Neuron (in vitro differentiated cells): ENCODE results near the gene GABRR2.

Source experiments
- H2AFZ ChIP-seq: one replicate; pipeline ENCODE4 v1.6.1; 2013; ENCODE audit warnings: low read depth, mild to moderate bottlenecking, inconsistent platforms, low read length, moderate library complexity
- H3K27me3 ChIP-seq: one replicate; pipeline ENCODE4 v1.6.1; 2013; ENCODE audit warnings: low read length; ENCODE audit not compliant: insufficient read depth
- H3K36me3 ChIP-seq: one replicate; pipeline ENCODE4 v1.6.1; 2013; ENCODE audit warnings: low read length; ENCODE audit not compliant: insufficient read depth
- H3K4me1 ChIP-seq: one replicate; pipeline ENCODE4 v1.6.1; 2013; ENCODE audit warnings: low read length; ENCODE audit not compliant: insufficient read depth
- H3K4me3 ChIP-seq: 2 replicates; pipeline ENCODE4 v1.5.1; 2013; ENCODE audit warnings: mild to moderate bottlenecking, low read length, moderate library complexity
- H3K9me3 ChIP-seq: one replicate; pipeline ENCODE4 v1.6.1; 2013; ENCODE audit warnings: low read length

Gene GABRR2

DNA sequence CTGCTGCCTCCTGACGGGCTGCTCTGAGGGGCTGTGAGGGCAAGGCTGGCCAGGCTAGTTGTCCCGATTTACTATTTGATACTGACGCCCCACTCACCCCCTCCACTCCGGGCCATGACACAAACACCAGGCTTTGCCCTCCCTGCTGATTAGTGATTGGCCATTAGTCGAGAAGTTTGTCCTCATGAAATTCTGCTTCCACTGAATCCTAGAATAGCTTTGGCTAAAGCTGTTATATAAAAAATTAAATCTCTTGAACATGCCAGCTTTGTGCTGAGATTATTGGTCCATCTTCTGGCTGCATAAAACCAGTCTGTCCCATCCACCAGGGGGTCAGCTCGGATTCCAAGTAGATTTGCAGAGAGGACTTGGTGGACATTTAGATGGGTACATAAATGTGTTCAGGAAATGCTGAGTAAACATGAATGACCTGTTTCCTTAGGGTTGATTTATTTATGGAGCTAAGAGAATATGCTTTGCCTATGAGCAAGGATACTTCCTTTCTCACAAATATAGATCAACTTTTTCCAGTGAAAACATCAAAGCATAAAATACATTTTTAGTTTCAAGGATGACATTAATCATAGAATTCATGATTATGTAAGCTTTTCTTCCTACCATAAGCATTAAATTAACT, at the start of gene GABRR2:
Gene GABRR2, minus strand, starts transcription at position 51 of the 637 bp plus-strand sequence. CDS start 134 bp downstream, outside the sequence.
- no peaks in the 10 kb centered on the region for H3K36me3 ChIP-seq
- H3K4me1 ChIP-seq: peaks cover 21% of the 10 kb centered on the region
- no peak within 1 kb of the TSS for H2AFZ ChIP-seq
- H3K27me3 ChIP-seq: no peaks in the 10 kb centered on the region
- H3K4me3 ChIP-seq: no peak within 1 kb of the TSS
- peaks cover 2% of the 10 kb centered on the region for H3K9me3 ChIP-seq

DNA sequence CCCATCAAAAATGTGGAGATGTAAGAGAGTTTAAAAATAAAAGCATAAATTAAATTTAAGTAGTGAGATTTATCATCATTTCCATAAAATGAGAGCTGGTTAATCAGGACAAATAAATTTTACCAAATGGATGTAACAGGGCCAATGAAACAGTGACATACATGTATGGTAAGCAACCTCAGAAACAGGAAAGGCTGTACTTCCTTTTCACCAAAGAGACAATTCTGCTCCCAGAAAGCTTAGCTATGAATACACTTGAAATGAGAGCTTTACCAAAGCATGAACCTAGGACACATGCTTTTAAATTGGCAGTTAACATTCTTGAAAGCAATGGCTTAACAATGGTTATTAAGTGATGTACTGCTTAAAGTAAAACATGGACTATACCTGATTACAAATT, 49.5 kb upstream of the GABRR2 start:
- Histone ChIP-seq H2AFZ (no peak overlapping the region), H3K4me1 (no peaks in the 10 kb centered on the region), H3K4me3 (no peak overlapping the region), H3K27me3 (no peaks in the 10 kb centered on the region), H3K9me3 (no peaks in the 10 kb centered on the region), H3K36me3 (peaks cover 34% of the 10 kb centered on the region)

DNA sequence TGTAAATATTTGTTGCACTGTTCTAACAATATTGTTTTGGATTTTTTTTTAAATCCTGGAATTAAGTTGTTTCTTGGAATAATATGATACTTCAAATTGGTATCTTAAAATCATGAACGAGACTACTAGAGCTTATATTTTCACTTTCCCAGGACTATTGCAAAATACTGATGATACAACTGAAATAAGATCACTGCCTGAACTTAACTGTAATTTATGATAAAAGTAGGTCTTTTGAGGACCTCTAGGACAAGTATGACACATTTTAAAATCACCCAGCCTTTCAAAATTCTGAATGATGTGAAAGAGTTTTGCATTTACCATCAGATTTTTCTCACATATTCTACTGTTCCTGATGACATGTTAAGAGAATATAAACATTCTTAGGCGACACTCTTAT, 46.1 kb upstream of the GABRR2 start:
- Histone ChIP-seq H3K4me1 (no peaks in the 10 kb centered on the region), H2AFZ (no peak overlapping the region), H3K9me3 (no peaks in the 10 kb centered on the region), H3K36me3 (peaks cover 18% of the 10 kb centered on the region), H3K27me3 (no peaks in the 10 kb centered on the region), H3K4me3 (no peak overlapping the region)

DNA sequence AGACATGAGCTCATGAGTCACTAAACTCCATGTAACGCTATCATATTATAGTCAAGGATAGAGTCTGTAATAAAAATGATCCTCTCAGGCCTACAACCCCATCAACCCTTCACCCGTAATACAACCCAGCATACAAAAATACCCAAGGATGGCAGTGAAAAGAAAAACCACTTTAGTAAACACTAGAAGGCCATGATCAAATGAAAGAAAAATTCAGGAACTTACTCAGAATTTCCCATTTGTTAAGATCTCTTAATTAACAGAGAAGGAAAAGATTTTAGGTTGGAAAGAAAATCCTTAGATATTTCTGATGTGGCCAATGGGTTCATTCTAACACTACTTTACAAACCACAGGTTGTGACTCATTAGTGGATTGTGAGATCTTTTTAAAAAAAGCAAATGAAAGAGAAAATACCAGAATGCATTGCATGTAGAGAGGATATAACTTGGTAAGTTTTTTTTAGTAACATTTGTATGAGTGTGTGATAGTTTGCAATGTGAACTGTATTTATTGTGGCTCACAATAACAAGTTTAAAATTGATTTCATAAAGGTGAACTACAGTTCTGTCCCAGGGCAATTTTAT, 45.4 kb upstream of the GABRR2 start:
- no peaks in the 10 kb centered on the region for H3K4me1 ChIP-seq
- H3K9me3 ChIP-seq: no peaks in the 10 kb centered on the region
- no peaks in the 10 kb centered on the region for H3K27me3 ChIP-seq
- no peak overlapping the region for H2AFZ ChIP-seq
- H3K4me3 ChIP-seq: no peak overlapping the region
- peaks cover 12% of the 10 kb centered on the region for H3K36me3 ChIP-seq

DNA sequence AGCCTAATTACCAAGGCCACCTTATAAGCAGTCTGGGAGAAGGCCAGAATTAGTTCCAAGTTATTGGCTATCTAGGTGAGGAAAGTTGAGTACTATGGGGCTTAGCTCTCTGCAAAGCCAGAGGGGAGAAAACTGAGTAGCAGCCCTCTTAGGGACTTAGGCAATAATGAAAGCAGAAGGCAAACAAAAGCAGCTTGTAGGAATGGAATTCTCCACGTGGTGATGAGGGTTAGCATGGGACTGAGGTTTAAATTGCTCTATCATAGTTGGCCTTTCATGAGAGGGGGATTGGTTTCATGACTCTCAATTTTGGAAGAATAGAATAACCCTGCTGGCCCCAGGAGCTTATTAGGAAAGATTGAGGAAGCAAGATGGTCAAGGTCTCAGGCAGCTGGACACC, 44.5 kb upstream of the GABRR2 start:
- Histone ChIP-seq H3K4me3 (no peak overlapping the region), H3K27me3 (no peaks in the 10 kb centered on the region), H3K4me1 (no peaks in the 10 kb centered on the region), H3K9me3 (no peaks in the 10 kb centered on the region), H2AFZ (no peak overlapping the region), H3K36me3 (peaks cover 5% of the 10 kb centered on the region)

DNA sequence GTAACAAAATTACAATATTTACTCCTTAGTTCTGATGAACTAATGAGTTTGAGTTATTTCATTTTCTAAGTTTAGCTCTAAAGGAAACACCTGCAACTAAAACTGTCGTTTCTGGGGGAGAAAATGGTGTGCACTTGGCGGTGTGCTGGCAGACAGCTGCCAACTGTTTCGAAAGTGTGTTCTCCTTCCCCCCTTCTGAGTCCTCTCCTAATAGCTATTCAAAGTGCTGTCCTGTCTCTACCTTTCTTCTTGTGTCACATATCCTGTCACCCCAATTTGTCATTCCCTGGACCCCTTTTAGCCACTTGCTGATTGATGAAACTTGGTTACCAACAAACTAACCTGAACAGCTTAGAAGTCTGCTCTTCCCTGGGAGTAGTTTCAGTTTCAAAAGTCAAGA, 42.3 kb upstream of the GABRR2 start:
- no peaks in the 10 kb centered on the region for H3K36me3 ChIP-seq
- no peaks in the 10 kb centered on the region for H3K9me3 ChIP-seq
- no peaks in the 10 kb centered on the region for H3K27me3 ChIP-seq
- H3K4me1 ChIP-seq: peaks cover 8% of the 10 kb centered on the region
- H2AFZ ChIP-seq: no peak overlapping the region
- no peak overlapping the region for H3K4me3 ChIP-seq

DNA sequence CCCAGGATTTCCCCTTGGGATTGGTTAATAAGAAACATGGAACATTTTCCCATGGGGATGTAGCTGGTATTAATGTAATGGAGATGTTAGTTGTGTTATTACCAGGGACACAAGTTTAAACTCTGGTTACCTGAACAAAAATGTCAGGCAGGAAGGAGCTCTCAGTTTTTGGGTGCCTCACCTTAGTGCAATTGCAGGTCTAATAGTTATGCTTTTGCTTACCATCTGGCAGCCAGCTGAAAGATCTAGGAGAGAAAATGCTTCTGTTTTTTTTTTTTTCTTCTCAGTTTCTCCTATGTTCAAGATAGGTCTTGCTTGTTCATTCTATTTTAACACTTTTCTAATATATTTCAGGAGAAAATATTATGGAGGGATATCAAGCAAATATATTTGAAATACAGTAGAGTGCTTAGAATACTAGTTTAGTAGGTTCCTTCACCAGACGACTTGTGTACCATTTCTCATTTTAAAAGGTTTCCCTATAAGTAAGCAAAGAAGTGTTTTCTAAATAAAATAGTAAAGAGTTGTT, 41.6 kb upstream of the GABRR2 start:
- H3K4me3 ChIP-seq: no peak overlapping the region
- no peaks in the 10 kb centered on the region for H3K27me3 ChIP-seq
- H2AFZ ChIP-seq: no peak overlapping the region
- no peaks in the 10 kb centered on the region for H3K36me3 ChIP-seq
- H3K9me3 ChIP-seq: no peaks in the 10 kb centered on the region
- H3K4me1 ChIP-seq: peaks cover 8% of the 10 kb centered on the region

DNA sequence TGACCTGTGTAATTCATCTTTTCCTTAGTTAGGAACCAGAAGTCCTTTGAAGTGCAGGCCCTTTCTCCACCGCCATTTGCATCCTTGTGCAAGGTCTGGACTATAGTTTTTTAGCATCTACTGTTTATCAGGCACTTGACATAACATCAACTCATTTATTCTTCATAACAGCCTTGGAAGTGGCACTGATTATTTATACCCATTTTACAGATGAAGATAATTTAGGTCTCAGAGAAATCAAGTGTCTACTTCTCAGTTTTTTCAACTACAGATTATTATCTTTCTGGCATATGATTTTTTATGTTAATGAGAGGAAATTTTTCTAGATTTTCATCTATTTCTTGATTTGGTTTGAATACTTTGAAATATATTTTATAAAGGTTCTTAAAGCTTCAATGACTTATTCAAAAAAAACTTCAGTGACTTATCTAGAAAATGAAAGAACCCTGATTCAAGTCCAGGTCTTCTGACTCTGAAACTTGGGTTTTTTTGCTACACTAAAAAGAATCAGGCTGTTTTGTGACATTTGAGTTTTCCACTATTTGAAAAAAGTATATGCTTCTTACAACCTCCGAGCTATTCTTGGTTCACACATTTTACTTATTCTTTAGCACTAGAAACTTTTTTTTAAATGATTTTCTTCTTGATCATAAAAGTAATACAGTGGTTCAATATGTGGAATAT, 40.6 kb upstream of the GABRR2 start:
- Histone ChIP-seq H3K9me3 (no peaks in the 10 kb centered on the region), H3K27me3 (no peaks in the 10 kb centered on the region), H3K36me3 (no peaks in the 10 kb centered on the region), H3K4me1 (peaks cover 11% of the 10 kb centered on the region), H3K4me3 (no peak overlapping the region), H2AFZ (no peak overlapping the region)

DNA sequence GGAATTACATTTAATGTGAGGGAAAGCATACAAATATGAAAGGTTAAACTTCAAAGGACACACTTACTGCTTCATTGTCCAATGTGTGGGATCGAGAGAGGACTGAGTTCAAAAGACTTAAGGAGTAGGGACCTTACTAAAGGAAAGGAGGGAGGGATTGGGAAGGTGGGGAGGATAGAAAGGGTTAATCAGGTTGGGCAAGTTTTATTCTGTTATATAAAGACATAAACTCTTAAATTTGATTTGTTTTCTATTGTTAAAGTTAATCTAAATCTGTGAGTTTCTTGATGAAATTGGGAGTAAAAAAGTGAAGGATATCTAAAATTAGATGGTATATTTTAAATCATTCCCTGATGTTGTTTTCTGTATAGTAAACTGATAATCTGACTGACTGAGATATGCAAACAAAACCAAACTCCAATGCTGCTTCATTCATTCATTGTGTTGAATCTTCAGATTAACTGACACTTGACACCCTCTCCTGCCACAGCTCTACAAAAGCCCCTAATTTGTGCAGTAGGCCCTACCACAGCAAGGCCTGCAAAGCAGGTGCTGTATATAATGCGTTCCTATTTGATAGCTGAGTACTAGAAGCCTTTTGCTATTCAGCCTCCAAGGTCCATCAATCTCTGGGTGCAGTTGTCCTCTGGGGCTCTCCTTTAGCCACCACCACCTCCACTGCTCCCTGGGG, 38.7 kb upstream of the GABRR2 start:
- Histone ChIP-seq H3K27me3 (no peaks in the 10 kb centered on the region), H2AFZ (no peak overlapping the region), H3K9me3 (no peaks in the 10 kb centered on the region), H3K4me1 (peaks cover 11% of the 10 kb centered on the region), H3K36me3 (no peaks in the 10 kb centered on the region), H3K4me3 (peak overlapping the region; percentile 93)

DNA sequence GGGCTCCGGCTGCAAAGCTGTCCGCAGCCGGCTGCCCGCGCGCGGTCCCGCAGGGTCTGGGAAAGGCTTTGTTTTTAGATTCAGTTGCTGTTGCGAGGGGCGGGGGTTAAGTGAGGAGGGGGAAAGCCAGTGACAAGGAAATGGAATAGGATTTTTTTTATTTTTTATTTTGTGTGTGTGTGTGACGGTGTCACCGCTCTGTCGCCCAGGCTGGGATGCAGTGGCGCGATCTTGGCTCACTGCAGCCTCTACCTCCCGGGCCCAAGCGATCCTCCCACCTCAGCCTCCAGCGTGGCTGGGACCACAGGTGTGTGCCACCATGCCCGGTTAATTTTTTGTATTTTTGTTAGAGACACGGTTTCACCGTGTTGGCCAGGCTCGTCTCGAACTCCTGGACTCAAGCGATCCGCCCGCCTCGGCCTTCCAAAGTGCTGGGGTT, 38.0 kb upstream of the GABRR2 start:
- peaks cover 14% of the 10 kb centered on the region for H3K4me1 ChIP-seq
- no peaks in the 10 kb centered on the region for H3K36me3 ChIP-seq

DNA sequence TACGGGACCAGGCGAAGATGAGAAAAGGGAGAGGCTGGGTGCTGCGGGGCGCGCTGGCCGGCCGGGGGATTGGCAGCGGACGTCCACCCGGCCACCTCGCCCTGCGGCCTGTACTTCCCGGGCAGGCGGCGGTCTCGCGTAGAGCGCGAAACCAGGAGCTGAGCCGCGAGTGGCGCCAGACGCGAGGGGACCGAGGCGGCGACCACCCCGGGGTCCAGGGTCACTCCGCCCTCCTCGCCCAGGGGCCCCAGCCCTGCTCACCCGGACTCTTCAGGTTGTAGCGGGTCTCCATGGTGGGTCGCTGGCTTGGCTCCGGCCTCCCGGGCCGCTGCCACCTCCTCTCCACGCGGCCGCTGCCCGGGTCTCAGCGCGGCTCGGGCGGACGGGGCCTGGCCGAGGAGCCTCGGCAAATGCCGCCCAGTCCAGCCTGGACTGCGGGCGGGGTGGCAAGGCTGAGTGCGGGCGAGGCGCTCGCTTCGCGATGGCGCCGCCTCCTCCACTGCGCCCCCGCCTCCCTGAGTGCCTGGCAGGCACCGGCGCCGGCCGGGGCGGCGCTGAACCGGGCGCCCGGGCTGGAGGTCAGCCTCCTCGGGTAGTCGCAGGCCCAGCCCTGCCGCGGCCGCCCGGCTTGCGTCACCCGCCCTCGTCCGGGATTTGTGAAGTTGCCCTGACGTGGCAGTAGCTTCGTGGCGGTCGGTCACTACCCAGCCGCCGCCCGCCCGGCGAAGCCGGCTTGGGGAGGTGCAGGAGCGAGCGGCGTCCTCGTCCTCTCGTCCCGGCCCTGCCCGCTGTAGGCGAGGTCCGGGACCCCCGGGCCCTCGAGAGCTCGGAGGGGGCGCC, 37.4 kb upstream of the GABRR2 start, which contains the start of gene UBE2J1:
Gene UBE2J1, minus strand, starts transcription at position 445 of the 840 bp plus-strand sequence. Its CDS starts 153 bp downstream, at position 292.
- Histone ChIP-seq H3K27me3 (no peaks in the 10 kb centered on the region), H3K4me1 (peaks cover 20% of the 10 kb centered on the region), H3K9me3 (no peaks in the 10 kb centered on the region), H3K36me3 (no peaks in the 10 kb centered on the region), H3K4me3 (peak within 1 kb of the TSS; percentile 93), H2AFZ (peak within 1 kb of the TSS; percentile 53)

More for the DNA sequence above, 38.0 kb upstream of the GABRR2 start:
- Histone ChIP-seq H2AFZ (peak overlapping the region; percentile 53), H3K9me3 (no peaks in the 10 kb centered on the region), H3K27me3 (no peaks in the 10 kb centered on the region), H3K4me3 (peak overlapping the region; percentile 93)

DNA sequence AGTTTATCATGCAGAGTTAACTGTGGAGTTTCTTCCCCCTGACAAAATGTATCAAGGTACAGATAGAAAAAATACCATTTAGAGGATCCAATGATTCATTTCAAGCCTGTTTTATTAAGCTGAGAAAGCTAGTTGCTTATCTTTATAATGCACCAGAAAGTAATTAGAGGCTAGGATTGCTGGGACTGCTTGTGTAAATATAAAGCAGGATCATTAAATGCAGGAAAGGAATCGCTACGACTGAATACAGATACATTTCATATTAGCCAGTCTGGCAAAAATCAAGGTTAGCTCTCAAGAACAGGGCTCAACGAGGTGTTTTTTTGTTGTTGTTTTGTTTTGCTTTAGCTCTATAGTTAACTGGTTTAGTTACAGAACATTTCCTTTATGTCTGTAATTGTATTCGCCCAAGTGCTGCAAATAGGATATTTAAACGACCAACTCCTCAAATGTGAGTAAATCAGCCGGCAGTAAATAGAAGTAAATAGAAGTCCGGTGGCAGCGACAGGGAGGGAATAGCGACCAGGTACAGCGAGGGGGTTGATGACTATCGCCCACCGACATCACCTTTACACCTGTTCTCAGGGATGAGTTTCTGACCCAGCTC, 36.7 kb upstream of the GABRR2 start:
- Histone ChIP-seq H3K27me3 (no peaks in the 10 kb centered on the region), H2AFZ (peak overlapping the region; percentile 53), H3K4me3 (peak overlapping the region; percentile 93), H3K36me3 (no peaks in the 10 kb centered on the region), H3K4me1 (peaks cover 22% of the 10 kb centered on the region), H3K9me3 (no peaks in the 10 kb centered on the region)
